GDM1 (cell line): ENCODE results near the gene RPL10.
A peak's percentile ranks its signal among the peaks of the same experiment; 100 is the strongest.

Experiments used
- DNase-seq: peaks from one replicate; lab custom pipeline; 2025; lab: John Stamatoyannopoulos, UW

Gene RPL10

DNA sequence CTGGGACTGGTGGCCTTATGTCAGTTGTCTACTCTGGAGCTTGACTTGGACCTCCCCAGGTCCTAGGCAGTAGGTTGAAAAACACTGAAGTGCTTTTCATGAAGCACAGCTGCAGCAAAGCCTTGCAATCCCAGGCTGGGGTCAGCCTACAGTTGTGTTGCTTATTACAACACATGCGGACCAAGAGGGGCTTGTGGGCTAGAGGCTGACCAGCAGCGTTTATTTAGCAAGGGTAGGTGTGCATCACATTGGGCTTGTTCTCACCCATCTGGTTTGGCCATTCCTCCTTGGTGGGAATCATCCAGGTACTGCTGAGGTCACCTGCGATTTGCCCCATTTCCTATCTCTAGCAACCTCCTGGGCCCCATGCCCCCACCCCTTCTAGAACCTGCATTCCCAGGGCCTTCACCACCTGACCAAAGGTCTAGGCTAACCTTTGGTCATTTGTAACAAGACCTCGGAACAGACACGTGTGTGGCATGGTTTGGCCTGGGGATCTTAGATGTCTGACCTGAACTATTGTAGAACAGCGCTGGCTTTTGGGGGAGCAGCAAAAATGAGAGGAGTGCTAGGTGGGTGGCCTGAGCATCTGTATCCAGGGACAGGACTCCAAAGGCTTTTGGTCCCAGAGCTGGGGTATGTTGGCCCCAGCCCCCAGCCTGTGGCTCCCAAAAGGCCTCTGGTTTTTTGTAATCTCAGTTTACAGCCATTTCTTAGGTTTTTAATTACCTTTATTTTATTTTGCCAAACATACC is 3.0 kb downstream of the RPL10 start:
- DNase-seq = no peak

DNA sequence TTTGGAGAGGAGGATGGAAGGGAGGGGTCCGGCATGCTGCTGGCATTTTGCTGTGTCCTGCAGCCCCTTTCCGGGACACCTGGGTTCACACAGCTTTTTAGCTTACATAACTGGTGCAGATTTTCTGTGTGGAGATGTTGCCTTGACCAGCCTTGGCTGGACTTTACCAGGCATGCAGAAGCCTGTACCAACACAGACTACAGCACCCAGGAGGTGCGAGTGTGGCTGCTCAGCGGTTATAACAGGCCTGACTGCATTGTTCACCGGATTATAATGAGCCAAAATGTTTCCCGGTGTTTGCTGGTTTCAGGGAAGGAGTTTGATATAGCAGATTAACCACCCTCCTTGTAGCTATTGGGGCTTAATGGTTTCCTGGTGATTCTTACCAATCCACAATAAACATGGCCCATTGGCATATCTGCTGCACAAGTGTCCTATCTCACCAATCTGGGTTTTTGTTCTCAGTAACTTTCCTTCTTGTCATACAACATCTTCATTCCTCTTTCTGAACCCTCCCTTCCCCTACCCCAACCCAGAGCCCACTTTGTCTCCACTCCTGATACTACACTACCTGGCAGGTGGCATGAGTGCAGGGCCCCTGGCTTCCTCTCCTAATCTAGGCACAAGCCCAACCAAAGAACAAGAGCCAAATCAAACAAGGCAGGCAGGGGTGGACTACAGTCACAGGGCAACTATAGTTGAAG is 3.9 kb downstream of the RPL10 start:
- no peak for DNase-seq

DNA sequence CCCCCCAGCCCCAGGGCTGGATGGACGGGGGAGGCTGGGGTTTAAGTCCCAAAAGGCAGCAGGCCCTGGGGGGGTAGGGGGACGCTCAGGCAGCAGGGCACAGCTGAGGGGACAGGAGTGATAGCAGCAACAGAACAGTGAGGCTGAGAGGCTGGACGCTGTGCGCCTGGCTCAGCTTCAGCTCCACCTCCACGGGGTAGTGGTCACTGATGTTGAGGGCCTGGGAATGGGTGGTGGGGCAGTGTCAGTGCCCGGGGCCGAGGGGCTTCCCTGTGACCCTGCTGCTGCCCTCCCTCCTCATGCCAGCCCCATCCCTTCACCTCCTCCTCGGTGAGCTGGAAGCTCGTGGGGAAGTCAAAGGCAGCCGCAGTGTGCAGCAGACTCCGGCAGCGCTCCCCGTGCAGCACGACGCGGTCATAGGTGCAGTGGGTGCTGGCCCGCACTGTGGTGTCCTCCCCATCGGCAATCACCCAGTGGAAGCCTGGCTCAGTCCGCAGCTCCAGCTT is 4.5 kb downstream of the RPL10 start:
- DNase-seq = no peak

DNA sequence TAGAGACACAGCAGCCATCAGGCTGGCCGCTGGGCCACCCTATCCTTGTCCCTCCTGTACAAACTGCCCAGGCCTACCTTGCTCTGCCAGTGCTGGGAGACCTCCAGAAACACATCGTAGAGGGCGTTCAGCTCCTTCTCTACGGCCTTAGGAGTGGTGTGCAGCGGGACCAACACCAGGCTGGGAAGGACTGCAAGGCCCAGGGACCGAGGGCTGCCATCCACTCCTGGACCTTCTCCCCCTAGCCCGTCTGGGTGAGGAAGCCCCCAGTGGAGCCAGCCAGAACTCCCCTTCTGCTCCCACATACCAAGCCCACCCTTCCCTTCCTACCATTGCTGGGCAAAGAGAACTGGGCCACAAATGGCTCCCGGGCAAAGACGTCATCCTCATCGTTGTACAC is 5.0 kb downstream of the RPL10 start:
- DNase-seq = no peak

DNA sequence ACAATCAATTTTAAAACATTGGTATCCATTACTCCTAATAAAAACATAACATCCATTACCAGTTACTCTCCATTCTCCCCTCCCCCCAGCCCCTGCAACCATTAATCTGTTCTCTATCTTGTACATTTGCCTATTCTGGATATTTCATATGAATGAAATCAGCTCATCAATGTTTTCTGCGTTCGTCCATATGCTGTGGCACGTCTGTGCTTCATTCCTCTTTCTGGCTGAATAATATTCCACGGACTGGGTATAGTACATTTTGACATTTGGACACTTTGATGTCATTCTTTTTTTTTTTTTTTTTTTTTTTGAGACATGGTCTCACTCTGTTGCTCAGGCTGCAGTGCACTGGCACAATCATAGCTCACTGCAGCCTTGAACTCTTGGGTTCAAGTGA is 5.7 kb downstream of the RPL10 start:
- DNase-seq = no peak

DNA sequence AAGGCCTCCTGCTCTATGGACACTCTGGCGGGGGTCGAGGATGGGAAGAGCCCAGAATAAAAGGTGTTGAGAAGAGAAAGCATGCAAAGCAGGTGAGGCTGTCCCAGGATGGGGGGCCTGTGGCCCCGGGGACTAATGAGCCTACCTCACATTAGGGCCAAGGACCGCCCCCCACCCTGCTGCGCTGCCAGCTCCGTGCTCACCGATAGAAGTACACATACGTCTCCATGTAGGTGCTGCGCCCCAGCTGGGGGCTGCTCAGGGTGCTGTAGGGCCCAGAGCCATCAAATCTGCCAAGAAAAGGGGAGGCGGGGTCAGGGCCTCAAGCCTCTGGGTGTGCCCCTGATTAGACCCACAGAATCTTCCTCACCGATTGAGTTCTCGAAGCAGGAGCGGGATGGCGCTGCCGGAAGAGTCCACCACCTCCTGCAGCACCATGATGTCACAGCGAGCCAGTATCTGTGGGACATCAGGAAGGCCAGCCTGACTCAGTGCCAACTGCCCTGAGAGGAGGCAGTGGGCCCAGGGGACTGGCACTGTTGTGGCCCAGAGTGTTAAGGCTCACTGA is 6.5 kb downstream of the RPL10 start:
- no peak for DNase-seq

DNA sequence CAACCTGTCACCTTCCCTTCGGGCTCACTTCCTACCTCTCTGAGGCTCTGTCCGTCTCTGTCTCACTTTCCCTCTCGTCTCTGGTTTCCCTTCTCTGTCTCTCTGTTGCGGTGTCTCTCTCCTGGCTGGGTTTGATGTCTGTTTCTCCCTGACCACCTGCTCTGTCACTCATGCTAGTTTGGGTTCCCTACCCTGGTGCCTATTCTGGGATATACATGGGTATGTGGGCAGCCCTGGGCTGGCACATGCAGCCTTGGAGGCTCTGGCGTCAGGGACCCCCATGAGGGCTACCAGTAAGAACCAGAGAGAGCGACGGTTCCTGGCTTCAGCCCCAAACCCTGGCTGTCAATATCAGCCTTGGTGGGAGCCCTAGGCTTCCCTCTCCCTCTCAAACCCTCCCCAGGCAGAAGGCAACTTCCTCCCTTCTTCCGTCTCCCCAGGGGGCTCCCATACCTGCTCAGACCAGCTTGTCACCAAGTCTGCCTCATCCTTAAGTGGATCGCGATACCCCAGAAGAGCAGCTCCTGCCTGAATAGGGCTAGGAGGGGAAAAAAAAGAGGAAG is 10.6 kb downstream of the RPL10 start:
- DNase-seq = no peak

DNA sequence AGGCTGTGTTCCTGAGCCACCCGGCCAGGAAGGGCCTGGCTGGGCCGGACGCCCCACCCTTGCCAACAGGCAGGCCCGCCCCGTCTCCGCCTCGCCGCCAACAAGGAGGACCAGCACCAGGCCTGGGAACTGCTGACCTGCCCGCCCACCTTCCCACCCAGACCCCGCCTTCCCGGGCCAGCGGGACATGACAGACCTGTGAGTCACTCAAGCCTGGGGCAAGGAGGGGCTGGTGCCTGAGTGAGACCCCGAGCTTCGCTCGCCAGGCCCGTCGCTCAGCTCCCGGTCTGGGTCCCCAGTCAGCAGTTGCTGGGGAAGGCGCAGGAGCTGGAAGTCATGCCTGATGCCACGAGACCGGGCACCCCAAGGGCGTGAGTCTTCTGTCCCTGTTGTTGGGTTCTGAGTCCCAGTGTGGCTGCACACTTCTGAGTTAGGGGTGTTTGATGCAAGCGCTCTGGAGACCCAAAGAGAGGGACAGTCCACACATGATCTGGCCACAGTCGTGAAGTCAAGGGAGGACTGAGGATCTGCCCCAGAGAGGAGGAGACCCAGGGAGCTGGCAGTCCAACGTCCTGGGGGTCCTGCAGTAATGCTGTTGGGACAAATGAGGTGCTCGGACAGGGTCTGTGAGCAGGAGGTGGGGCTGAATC is 11.2 kb downstream of the RPL10 start, which contains the start of gene DNASE1L1:
Gene DNASE1L1, minus strand, starts transcription at position 33 of the 650 bp plus-strand sequence. CDS start 3,686 bp downstream, outside the sequence.
- peak; percentile 80 for DNase-seq

DNA sequence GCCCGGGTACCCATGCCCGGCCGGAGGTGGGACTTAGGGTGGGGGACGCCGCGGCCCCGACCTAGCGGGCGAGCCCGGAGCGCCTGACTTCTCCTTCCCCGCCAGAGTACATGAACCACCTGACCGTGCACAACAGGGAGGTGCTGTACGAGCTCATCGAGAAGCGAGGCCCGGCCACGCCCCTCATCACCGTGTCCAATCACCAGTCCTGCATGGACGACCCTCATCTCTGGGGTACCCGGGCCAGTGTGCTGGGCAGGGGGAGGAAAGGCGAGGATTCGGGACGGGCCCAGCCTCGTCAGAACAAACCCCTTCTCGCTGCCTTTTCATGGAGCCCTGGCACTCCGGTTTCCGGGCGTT is 13.8 kb downstream of the RPL10 start:
- DNase-seq = peak; percentile 46

DNA sequence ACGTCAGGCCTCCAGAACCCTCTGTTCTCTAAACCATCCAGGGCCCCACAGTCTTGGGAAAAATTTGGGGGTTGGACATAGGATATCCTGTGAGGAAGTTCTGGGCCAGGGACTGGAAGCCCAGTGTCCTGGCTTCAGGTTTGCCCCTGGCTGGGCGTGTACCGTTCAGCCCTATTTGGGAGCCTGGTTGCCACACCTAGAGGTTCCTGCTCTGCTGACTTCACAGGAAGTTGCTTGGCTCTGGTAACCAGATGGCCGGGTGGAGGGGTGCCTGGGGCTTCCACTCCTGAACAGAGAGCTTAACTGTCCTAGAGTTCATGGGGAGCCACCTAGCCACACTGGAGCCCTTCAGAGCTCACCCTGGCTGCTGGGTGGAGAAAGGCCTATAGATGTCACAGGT is 14.3 kb downstream of the RPL10 start:
- peak; percentile 51 for DNase-seq

DNA sequence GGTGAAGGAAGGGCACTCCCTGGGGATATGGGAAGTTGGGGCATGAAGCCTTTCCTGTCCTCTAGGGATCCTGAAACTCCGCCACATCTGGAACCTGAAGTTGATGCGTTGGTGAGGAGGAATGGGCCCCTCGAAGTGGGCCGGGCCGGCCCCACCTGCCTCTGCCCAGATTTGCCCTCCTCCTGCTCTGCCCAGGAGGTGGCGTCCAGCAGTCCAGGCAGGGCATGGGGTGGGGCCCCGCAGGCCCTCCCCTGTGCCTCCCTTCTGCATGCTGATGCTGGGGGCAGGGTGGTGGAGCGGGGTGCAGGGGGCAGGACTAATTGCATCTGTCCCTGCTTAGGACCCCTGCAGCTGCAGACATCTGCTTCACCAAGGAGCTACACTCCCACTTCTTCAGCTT is 15.0 kb downstream of the RPL10 start:
- DNase-seq = no peak

DNA sequence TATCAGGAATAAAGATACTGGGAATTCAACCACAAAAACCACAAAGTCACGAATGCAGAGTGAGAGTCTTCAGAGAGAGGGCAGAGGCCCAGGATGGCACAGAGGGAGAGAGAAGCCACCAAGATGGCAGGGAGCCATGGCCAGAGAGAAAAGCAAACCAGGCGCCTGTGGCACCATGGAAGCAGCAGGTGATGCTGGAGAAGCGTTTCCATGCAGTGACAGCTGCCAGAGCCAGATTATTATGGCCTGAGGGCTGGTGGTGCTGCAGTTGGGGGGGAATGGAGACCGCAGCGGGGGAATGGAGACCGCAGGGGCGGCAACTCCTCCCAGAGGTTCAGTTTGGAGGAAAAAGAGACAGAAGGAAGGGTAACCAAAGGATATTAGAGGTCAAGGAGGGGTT is 19.0 kb downstream of the RPL10 start:
- no peak for DNase-seq

DNA sequence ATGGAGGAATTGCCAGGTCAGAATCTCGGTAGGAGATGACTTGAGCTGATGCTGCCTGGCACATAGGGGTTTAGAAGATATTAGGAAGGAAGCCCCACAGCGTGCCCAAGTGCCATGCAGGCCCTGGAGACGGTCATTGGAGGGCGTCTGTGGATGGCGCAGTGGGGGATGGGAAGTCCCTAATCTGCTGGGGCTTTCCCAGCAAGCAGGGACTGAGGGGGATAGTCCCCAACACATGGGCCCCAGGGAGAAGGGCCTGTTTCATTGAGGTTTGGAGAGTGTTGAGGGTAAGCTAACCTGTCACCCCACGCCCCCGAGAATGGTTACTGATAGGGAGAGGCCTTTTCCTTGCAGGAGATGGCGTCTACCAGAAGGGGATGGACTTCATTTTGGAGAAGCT is 21.0 kb downstream of the RPL10 start:
- DNase-seq = no peak

DNA sequence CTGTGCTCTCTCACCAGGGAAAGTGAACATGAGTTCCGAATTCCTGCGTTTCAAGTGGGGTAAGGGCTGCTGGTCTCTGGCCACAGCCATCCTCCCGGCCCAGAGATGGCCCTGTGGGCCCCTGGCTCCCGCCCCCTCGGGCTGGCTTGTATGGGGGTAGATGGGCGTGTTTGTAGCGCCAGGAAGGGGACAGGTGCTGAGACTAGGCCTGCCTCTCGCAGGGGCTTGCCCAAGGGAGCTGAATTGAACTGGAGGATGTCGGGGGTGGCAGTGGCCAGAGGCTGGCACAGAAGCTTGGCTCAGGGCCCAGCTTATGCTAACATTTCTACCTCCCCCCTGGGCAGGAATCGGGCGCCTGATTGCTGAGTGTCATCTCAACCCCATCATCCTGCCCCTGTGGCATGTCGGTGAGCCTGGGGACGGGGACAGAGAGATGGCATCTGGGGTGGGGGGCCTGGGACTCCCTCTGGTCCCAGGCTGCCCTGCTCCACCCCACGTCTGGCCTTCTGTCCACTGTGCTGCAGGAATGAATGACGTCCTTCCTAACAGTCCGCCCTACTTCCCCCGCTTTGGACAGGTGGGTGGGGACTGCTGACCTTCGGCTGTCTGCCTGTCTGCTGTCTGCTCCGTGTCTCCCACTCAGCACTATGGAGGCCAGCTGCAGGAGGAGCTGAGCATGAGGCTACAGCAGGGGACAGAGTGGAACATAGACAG is 21.7 kb downstream of the RPL10 start:
- DNase-seq = no peak

DNA sequence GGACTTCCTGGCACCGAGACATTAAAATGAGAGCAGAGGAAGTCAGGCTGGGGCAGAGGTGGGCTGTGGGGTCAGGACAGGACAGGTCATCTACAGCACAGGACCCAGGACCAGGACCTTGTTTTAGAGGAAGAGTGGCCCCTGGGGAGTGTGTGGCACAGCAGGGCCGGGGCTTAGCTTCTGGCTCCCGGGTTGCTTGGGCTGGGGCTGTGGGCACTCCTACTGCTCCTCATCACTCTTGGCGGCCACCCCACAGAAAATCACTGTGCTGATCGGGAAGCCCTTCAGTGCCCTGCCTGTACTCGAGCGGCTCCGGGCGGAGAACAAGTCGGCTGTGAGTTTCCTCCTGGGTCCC is 22.2 kb downstream of the RPL10 start:
- DNase-seq = no peak

DNA sequence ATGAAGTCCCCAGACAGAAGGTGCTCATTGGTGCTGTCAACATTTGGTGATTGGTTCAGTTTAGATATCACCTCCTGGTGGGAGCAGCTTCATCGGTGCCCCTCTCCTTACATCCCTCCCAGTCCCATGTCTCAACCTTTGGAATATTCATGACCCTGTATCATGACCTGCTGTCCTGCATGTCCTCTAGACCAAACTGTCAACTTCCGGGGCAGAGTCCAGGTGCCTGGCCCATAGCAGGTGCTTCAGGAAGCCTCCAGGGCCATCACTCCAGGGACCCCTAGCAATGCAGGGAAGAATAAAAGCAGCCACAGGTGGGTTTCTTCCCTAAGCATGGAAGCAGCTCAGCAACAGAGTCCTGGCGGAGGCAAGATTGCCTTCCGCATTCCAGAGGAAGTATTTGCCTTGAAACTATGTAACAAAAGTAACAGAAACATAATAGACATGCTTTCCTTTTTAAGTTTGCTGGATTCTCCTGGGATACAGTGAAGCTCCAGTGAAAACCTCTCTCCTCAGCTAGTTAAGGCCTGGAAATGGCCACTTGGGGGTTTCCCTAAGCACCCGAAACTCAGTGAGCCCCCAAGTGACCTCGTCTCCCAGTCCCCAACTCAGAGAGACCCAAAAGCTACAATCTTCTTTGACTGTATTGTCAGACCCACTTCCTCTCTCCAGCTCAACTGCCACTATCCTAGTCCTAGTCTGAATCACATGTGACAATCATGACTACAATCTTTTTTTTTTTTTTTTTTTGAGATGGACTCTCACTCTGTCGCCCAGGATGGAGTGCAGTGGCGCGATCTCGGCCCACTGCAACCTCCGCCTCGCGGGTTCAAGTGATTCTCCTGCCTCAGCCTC is 29.0 kb downstream of the RPL10 start:
- DNase-seq = no peak

DNA sequence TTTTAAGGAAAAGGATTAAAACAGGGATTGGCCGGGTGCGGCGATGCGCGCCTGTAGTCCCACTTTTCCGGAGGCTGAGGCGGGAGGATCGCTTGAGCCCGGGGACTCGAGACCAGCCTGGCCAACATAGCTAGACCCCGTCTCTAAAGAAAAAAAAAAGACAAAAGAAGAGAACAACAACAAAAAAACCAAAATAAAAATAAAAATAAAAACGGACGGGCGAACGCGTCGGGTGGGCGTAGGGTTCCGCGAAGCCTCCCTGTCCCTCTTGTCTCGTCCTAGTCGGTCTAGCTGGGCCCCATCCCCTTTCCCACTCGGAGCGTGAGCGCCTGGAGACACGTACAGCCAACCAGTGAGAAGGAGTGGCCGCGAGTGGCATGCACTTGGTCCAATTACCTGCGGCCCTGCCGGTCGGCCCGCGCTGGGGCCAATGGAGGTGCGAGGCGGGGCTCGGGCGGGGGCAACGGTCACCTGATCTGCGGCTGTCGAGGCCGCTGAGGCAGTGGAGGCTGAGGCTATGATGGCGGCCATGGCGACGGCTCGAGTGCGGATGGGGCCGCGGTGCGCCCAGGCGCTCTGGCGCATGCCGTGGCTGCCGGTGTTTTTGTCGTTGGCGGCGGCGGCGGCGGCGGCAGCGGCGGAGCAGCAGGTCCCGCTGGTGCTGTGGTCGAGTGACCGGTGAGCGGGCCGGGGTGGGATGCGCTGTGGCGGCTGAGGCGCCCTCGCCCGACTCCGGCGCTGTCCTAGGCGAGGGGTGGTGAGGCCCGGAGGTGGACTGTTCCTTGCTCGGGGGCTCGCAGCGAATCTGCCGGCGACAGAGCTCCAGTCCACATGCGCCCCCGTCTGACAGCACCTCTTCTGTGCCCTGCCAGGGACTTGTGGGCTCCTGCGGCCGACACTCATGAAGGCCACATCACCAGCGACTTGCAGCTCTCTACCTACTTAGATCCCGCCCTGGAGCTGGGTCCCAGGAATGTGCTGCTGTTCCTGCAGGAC is 30.3 kb downstream of the RPL10 start, which contains the start of gene ATP6AP1:
Gene ATP6AP1, plus strand, starts transcription at position 502 of the 996 bp plus-strand sequence. Its CDS starts 16 bp downstream, at position 518.
- DNase-seq = peak; percentile 90

DNA sequence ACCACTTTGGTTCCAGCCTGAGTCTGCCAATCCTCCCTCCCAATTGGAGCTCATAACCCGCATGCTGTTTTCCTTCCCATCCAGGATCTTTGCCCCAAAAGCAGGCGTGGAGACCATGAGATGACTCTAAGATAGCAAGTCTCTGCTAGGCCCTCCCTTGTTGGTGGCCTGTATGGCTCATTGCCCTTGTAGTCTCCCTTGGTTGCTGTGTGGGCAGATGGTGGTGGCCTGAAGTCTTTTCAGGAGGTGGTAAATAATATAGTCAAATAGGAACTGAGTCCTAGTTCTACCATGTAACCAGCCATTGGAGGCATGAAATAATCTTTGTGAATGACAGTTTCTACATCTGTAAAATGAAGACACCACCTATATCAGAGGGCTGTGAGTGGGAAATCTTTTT is 31.5 kb downstream of the RPL10 start:
- no peak for DNase-seq

DNA sequence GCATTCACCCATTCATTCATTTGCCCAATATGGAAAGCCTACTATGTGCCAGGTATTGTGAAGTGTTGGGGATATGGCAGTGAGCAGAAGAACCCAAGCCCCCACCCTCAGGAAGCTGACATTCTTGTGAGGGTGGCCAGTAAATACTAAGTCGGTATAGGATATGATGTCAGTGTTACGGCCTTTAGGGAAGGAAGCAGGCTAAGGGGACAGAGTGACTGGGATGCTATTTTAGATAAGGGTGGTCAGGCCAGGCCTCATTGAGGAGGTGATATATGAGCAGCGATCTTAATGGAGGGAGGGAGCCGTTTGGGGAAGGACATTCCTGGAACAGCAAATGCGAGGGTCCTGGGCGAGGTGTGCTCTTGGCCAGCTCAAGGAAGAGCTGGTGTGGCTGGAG is 32.3 kb downstream of the RPL10 start:
- no peak for DNase-seq
